ENCODE data around the gene ITPR2. TPM values are rescaled to one million over a fixed set of nuclear protein-coding genes. Genes with fewer than 3 reads are reported as not detected.

The ITPR2 gene
- total and polyA plus RNA-seq, 2 of the 8 experiments (the other 6 are each of a cell fraction or from before 2014, with no cell fraction given): 4.1 to 48.3 TPM

DNA sequence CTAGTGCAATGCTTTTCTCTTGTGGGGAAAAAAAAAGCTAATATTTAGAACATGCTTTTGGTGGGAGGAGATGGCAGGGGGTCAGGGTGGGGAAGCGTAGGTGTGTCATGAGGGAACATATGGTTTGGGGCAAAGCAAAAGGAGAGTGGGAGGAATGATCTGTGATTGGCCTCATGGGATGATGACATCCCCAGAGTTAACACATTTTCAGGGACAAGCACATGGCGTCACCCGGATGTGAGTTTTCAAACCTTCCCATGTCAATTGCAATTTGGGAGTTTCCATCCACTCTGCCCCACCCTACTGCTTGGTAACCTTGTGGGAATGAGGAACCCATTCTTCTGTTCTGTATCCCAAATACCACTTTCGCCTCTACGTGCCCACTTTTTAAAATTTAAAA lies 473.4 kb downstream of the ITPR2 start:
- H3K23me2 ChIP-seq (ENCODE audit: low read depth, low read length): no peaks in the 10 kb centered on the region
- no peak overlapping the region for H2BK12ac ChIP-seq (ENCODE audit: low read depth, low read length)
- H3K9me3 ChIP-seq (ENCODE audit: insufficient read depth in 2 of 2, low read depth in 1 of 2, low read length in 1 of 2): no peaks in the 10 kb centered on the region
- no peak overlapping the region for H2AFZ ChIP-seq (ENCODE audit: low read length)
- no peaks in the 10 kb centered on the region for H3K4me1 ChIP-seq (replicated peaks in 1 of 4; ENCODE audit: control insufficient read depth in 3 of 4, insufficient read depth in 4 of 4, low read length in 3 of 4)
- H3K4ac ChIP-seq (replicated peaks; ENCODE audit: insufficient read length, low read depth, low read length): no peak overlapping the region
- no peak for FAIRE-seq
- no peaks in the 10 kb centered on the region for H3K79me2 ChIP-seq (ENCODE audit: control insufficient read depth in 1 of 2, insufficient read depth in 2 of 2, low read length in 2 of 2)
- H2BK5ac ChIP-seq (ENCODE audit: low read depth, low read length): no peak overlapping the region
- ChIA-PET CTCF (ENCODE audit: partially characterized antibody) (no interaction called here), POLR2A (ENCODE audit: partially characterized antibody) (no interaction called here)
- H3K9ac ChIP-seq (replicated peaks in 1 of 4; ENCODE audit: extremely low read depth in 1 of 4, low read depth in 3 of 4, low read length in 3 of 4): no peak overlapping the region
- no peak overlapping the region for H3K14ac ChIP-seq (ENCODE audit: insufficient read length)
- H2BK20ac ChIP-seq (ENCODE audit: low read length): no peak overlapping the region
- no peaks in the 10 kb centered on the region for H3K79me1 ChIP-seq (ENCODE audit: low read depth, low read length)
- no peak for TF ChIP-seq CBX5 (IDR thresholded peaks at IDR 0.05; ENCODE audit: low read depth, low read length)
- no peak for TF ChIP-seq CEBPB (IDR thresholded peaks at IDR 0.05; ENCODE audit: low read depth, low read length)
- no peak for TF ChIP-seq HDAC2 (IDR thresholded peaks at IDR 0.05; ENCODE audit: borderline replicate concordance in 1 of 2, low read depth in 2 of 2, low read length in 2 of 2)
- TF ChIP-seq NRF1 (IDR thresholded peaks at IDR 0.05; ENCODE audit: low read depth, low read length): no peak
- TF ChIP-seq CBX8 (IDR thresholded peaks at IDR 0.05; ENCODE audit: borderline replicate concordance, low read depth, low read length): no peak
- TF ChIP-seq, protein P1, sequence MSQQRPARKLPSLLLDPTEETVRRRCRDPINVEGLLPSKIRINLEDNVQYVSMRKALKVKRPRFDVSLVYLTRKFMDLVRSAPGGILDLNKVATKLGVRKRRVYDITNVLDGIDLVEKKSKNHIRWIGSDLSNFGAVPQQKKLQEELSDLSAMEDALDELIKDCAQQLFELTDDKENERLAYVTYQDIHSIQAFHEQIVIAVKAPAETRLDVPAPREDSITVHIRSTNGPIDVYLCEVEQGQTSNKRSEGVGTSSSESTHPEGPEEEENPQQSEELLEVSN (IDR thresholded peaks at IDR 0.05): no peak
- TF ChIP-seq SIRT6 (IDR thresholded peaks at IDR 0.05; ENCODE audit: low read length): no peak
- no peak for TF ChIP-seq CHD2 (IDR thresholded peaks at IDR 0.05; ENCODE audit: low read length)
- TF ChIP-seq, protein P2, sequence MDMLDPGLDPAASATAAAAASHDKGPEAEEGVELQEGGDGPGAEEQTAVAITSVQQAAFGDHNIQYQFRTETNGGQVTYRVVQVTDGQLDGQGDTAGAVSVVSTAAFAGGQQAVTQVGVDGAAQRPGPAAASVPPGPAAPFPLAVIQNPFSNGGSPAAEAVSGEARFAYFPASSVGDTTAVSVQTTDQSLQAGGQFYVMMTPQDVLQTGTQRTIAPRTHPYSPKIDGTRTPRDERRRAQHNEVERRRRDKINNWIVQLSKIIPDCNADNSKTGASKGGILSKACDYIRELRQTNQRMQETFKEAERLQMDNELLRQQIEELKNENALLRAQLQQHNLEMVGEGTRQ (IDR thresholded peaks at IDR 0.05; ENCODE audit: low read length): no peak
- TF ChIP-seq KDM1A (IDR thresholded peaks at IDR 0.05; ENCODE audit: borderline replicate concordance, low read length): no peak
- no peak for TF ChIP-seq TAF7 (optimal IDR thresholded peaks at IDR 0.05; ENCODE audit: borderline replicate concordance, low read depth, low read length)
- TF ChIP-seq JUN (IDR thresholded peaks at IDR 0.05; ENCODE audit: low read depth, low read length): no peak
- no peak for TF ChIP-seq RNF2 (IDR thresholded peaks at IDR 0.05; ENCODE audit: borderline replicate concordance, low read depth, low read length, missing control alignments, poor library complexity, severe bottlenecking)
- H3K27ac ChIP-seq (ENCODE audit: low read depth, low read length): no peak overlapping the region
- H3K36me3 ChIP-seq (ENCODE audit: control insufficient read depth in 2 of 4, insufficient read depth in 4 of 4, low read length in 3 of 4): no peaks in the 10 kb centered on the region
- H4K8ac ChIP-seq (ENCODE audit: extremely low read depth, insufficient read depth, low read length): no peak overlapping the region
- no peaks in the 10 kb centered on the region for H4K20me1 ChIP-seq (replicated peaks in 1 of 2; ENCODE audit: control insufficient read depth in 1 of 2, insufficient read depth in 2 of 2, low read length in 2 of 2)
- no peak overlapping the region for H4K5ac ChIP-seq (ENCODE audit: insufficient read length, low read depth, low read length)
- no peak overlapping the region for H2BK120ac ChIP-seq (replicated peaks; ENCODE audit: low read depth, low read length)
- no peak overlapping the region for H2BK15ac ChIP-seq (ENCODE audit: low read length)
- H3K27me3 ChIP-seq (replicated peaks in 1 of 4; ENCODE audit: control insufficient read depth in 3 of 4, extremely low read depth in 1 of 4, insufficient read depth in 3 of 4, low read length in 3 of 4): no peaks in the 10 kb centered on the region
- DNase-seq (ENCODE audit: low read depth in 1 of 2, low spot score in 2 of 2): no peak
- H3K4me3 ChIP-seq (ENCODE audit: extremely low read depth in 1 of 4, insufficient read depth in 2 of 4, low read depth in 3 of 4, low read length in 4 of 4): no peak overlapping the region
- H3K4me2 ChIP-seq (ENCODE audit: insufficient read depth in 1 of 2, low read depth in 2 of 2, low read length in 2 of 2): no peak overlapping the region
- no peak overlapping the region for H3K56ac ChIP-seq (replicated peaks; ENCODE audit: insufficient read length, low read depth, low read length)
- no peak overlapping the region for H3K23ac ChIP-seq (ENCODE audit: insufficient read length)
- no peak overlapping the region for H2AK5ac ChIP-seq (ENCODE audit: low read depth, low read length)
- 79% methylated on average over 5 of the region's 5 CpGs; no CpG with 5 or more reads in 1 of the 2 experiments for WGBS, 2 experiments (ENCODE audit: extremely low coverage in 1 of 2, insufficient coverage in 1 of 2, insufficient read length in 1 of 2, insufficient replicate concordance in 2 of 2, low coverage in 1 of 2, low lambda C conversion rate in 2 of 2, missing lambda C conversion rate in 1 of 2)
- H4K91ac ChIP-seq (replicated peaks; ENCODE audit: insufficient read length, low read length): no peak overlapping the region
- no peak overlapping the region for H3K18ac ChIP-seq (ENCODE audit: extremely low read depth, low read length)
